Measurements from ENCODE around the gene NAV1.

The NAV1 gene

DNA sequence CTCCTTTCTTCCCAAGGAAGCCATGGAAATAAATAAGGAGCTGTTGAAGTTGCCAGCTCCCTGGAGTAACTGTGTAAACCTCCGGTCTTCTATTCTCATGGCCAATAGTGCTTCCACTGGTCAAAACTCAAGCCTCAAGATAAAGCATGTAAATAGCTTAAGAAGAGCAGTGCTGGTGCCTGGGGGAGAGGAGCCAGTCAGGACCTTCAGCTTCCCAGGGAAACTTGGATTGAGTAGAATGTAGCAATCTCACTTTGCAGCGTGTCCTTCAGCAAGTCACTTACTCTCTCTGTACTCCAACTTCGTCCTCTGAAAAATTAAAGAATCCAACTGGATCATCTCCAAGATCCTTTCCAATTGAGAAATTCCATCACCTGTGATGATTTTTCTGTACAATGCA is 44.7 kb downstream of the NAV1 start:
- H3K9ac ChIP-seq (ENCODE audit: low read length) = no peak overlapping the region
- H3K27ac ChIP-seq (ENCODE audit: low read depth, low read length) = no peak overlapping the region

GRCh38 chr1:201584471-201585092 is 45.7 kb downstream of the NAV1 start:
- Histone ChIP-seq H3K9ac (ENCODE audit: low read length) (no peak overlapping the region), H3K27ac (ENCODE audit: low read depth, low read length) (no peak overlapping the region), H3K36me3 (ENCODE audit: control insufficient read depth, insufficient read depth, low read length) (no peaks in the 10 kb centered on the region), H3K4me1 (ENCODE audit: control insufficient read depth, insufficient read depth, low read length) (peaks cover 3% of the 10 kb centered on the region; the same call in 1 of the 2 replicates), H3K27me3 (ENCODE audit: control insufficient read depth, insufficient read depth, low read length) (no peaks in the 10 kb centered on the region), H3K9me3 (ENCODE audit: control insufficient read depth, insufficient read depth, low read depth, low read length) (no peaks in the 10 kb centered on the region), H3K4me3 (ENCODE audit: low read depth, low read length) (no peak overlapping the region)

More for the DNA sequence above, 44.7 kb downstream of the NAV1 start:
- H3K27me3 ChIP-seq (ENCODE audit: control insufficient read depth, insufficient read depth, low read length) = no peaks in the 10 kb centered on the region
- no peaks in the 10 kb centered on the region for H3K9me3 ChIP-seq (ENCODE audit: control insufficient read depth, insufficient read depth, low read depth, low read length)
- H3K4me1 ChIP-seq (ENCODE audit: control insufficient read depth, insufficient read depth, low read length) = peaks cover 3% of the 10 kb centered on the region; the same call in 1 of the 2 replicates
- H3K36me3 ChIP-seq (ENCODE audit: control insufficient read depth, insufficient read depth, low read length) = no peaks in the 10 kb centered on the region
- H3K4me3 ChIP-seq (ENCODE audit: low read depth, low read length) = no peak overlapping the region

GRCh38 chr1:201585093-201585483 is 46.2 kb downstream of the NAV1 start:
- H3K9me3 ChIP-seq (ENCODE audit: control insufficient read depth, insufficient read depth, low read depth, low read length) = no peaks in the 10 kb centered on the region
- no peaks in the 10 kb centered on the region for H3K36me3 ChIP-seq (ENCODE audit: control insufficient read depth, insufficient read depth, low read length)
- H3K27me3 ChIP-seq (ENCODE audit: control insufficient read depth, insufficient read depth, low read length) = no peaks in the 10 kb centered on the region
- no peak overlapping the region for H3K9ac ChIP-seq (ENCODE audit: low read length)
- no peak overlapping the region for H3K27ac ChIP-seq (ENCODE audit: low read depth, low read length)
- peaks cover 3% of the 10 kb centered on the region; the same call in 1 of the 2 replicates for H3K4me1 ChIP-seq (ENCODE audit: control insufficient read depth, insufficient read depth, low read length)
- H3K4me3 ChIP-seq (ENCODE audit: low read depth, low read length) = no peak overlapping the region

DNA sequence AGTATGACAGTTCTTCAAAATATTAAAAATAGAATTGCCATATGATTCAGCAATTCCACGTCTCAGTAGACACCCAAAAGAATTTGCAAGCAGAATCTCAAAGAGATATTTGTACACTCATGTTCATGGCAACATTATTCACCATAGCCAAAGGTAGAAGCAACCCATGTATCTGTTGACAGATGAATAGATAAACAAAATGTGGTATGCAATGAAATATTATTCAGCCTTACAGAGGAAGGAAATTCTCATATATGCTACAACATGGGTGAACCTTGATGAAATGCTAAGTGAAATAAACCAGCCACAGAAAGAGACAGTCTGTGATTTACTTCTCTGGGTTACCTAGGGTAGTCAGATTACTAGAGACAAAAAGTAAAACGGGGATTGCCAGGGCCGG is 47.0 kb downstream of the NAV1 start:
- Histone ChIP-seq H3K9ac (ENCODE audit: low read length) (no peak overlapping the region), H3K4me1 (ENCODE audit: control insufficient read depth, insufficient read depth, low read length) (peaks cover 6% of the 10 kb centered on the region), H3K36me3 (ENCODE audit: control insufficient read depth, insufficient read depth, low read length) (no peaks in the 10 kb centered on the region), H3K9me3 (ENCODE audit: control insufficient read depth, insufficient read depth, low read depth, low read length) (no peaks in the 10 kb centered on the region), H3K4me3 (ENCODE audit: low read depth, low read length) (no peak overlapping the region), H3K27me3 (ENCODE audit: control insufficient read depth, insufficient read depth, low read length) (no peaks in the 10 kb centered on the region), H3K27ac (ENCODE audit: low read depth, low read length) (no peak overlapping the region)

GRCh38 chr1:201586806-201587205 is 47.9 kb downstream of the NAV1 start:
- no peak overlapping the region for H3K27ac ChIP-seq (ENCODE audit: low read depth, low read length)
- H3K9ac ChIP-seq (ENCODE audit: low read length) = no peak overlapping the region
- H3K9me3 ChIP-seq (ENCODE audit: control insufficient read depth, insufficient read depth, low read depth, low read length) = no peaks in the 10 kb centered on the region
- H3K36me3 ChIP-seq (ENCODE audit: control insufficient read depth, insufficient read depth, low read length) = no peaks in the 10 kb centered on the region
- H3K27me3 ChIP-seq (ENCODE audit: control insufficient read depth, insufficient read depth, low read length) = no peaks in the 10 kb centered on the region
- peaks cover 15% of the 10 kb centered on the region for H3K4me1 ChIP-seq (ENCODE audit: control insufficient read depth, insufficient read depth, low read length)
- H3K4me3 ChIP-seq (ENCODE audit: low read depth, low read length) = no peak overlapping the region

DNA sequence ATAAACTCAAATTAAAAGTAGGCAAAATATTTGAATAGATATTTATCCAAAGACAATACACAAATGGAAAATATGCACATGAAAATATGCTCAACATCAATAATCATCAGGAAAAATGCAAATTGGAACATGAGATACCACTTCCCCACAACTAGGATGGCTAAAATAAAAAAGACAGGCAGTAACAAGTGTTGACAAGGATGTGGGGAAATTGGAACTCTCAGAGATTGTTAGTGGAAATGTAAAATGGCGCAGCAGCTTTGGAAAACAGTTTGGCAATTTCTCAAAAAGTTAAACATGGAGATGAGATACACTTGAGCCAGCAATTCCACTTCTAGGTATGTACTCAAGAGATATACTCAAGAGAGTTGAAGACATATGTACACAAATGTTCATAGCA is 48.8 kb downstream of the NAV1 start:
- Histone ChIP-seq H3K27me3 (ENCODE audit: control insufficient read depth, insufficient read depth, low read length) (no peaks in the 10 kb centered on the region), H3K9ac (ENCODE audit: low read length) (no peak overlapping the region), H3K36me3 (ENCODE audit: control insufficient read depth, insufficient read depth, low read length) (no peaks in the 10 kb centered on the region), H3K9me3 (ENCODE audit: control insufficient read depth, insufficient read depth, low read depth, low read length) (no peaks in the 10 kb centered on the region), H3K4me3 (ENCODE audit: low read depth, low read length) (no peak overlapping the region), H3K27ac (ENCODE audit: low read depth, low read length) (no peak overlapping the region), H3K4me1 (ENCODE audit: control insufficient read depth, insufficient read depth, low read length) (peaks cover 21% of the 10 kb centered on the region)
